ENCODE data around the gene DGKI.

Gene DGKI

GRCh38 chr7:137386966-137387365, 459.8 kb downstream of the DGKI start:
- Histone ChIP-seq H3K18ac (ENCODE audit: low read depth in 1 of 2, low read length in 2 of 2) (no peak overlapping the region), H3K14ac (ENCODE audit: low read length in 2 of 2) (no peak overlapping the region), H2BK15ac (ENCODE audit: low read depth, poor library complexity, severe bottlenecking) (no peak overlapping the region), H3K9me3 (ENCODE audit: control insufficient read depth, low read length) (no peaks in the 10 kb centered on the region), H3K36me3 (ENCODE audit: control insufficient read depth in 1 of 2, insufficient read depth in 2 of 2, low read depth in 1 of 2, low read length in 2 of 2) (peaks cover 0 to 8% of the 10 kb centered on the region in 2 experiments), H2AK5ac (ENCODE audit: low read length, severe bottlenecking) (no peak overlapping the region), H3K27ac (ENCODE audit: low read length, poor library complexity, severe bottlenecking) (no peak overlapping the region), H3K79me1 (replicated peaks; ENCODE audit: low read length, poor library complexity, severe bottlenecking) (no peaks in the 10 kb centered on the region), H3K4me1 (ENCODE audit: control insufficient read depth, insufficient read depth, low read depth, low read length) (no peaks in the 10 kb centered on the region), H2AFZ (ENCODE audit: low read depth, low read length) (no peak overlapping the region), H3K4me3 (ENCODE audit: insufficient read depth in 1 of 2, low read depth in 1 of 2, low read length in 2 of 2) (no peak overlapping the region), H3K9ac (ENCODE audit: low read length) (no peak overlapping the region), H3K4ac (ENCODE audit: low read depth in 1 of 2, low read length in 2 of 2) (no peak overlapping the region), H4K8ac (ENCODE audit: low read length) (no peak overlapping the region), H2BK120ac (ENCODE audit: low read depth, low read length) (no peak overlapping the region), H2BK5ac (ENCODE audit: low read depth, low read length, poor library complexity, severe bottlenecking) (no peak overlapping the region), H3K27me3 (ENCODE audit: control insufficient read depth in 1 of 2, insufficient read depth in 1 of 2, low read length in 2 of 2) (no peaks in the 10 kb centered on the region), H3K23ac (ENCODE audit: low read length in 2 of 2) (no peak overlapping the region), H2BK12ac (ENCODE audit: low read length in 2 of 2) (no peak overlapping the region), H3K4me2 (ENCODE audit: low read length, poor library complexity, severe bottlenecking) (no peak overlapping the region), H4K91ac (ENCODE audit: low read length) (no peak overlapping the region)
- WGBS = 50% methylated on average over 1 of the region's 1 CpG
- DNase-seq = no peak

GRCh38 chr7:137381045-137381444, 465.7 kb downstream of the DGKI start:
- no peak overlapping the region for H2BK120ac ChIP-seq (ENCODE audit: low read depth, low read length)
- H2AFZ ChIP-seq (ENCODE audit: low read depth, low read length) = no peak overlapping the region
- H3K23ac ChIP-seq (ENCODE audit: low read length in 2 of 2) = no peak overlapping the region
- DNase-seq = no peak
- H3K18ac ChIP-seq (ENCODE audit: low read depth in 1 of 2, low read length in 2 of 2) = no peak overlapping the region
- no peak overlapping the region for H3K9ac ChIP-seq (ENCODE audit: low read length)
- no peak overlapping the region for H2BK15ac ChIP-seq (ENCODE audit: low read depth, poor library complexity, severe bottlenecking)
- no CpG with 5 or more reads among the region's 1 CpG for WGBS
- no peak overlapping the region for H3K27ac ChIP-seq (ENCODE audit: low read length, poor library complexity, severe bottlenecking)
- no peaks in the 10 kb centered on the region for H3K36me3 ChIP-seq (ENCODE audit: control insufficient read depth in 1 of 2, insufficient read depth in 2 of 2, low read depth in 1 of 2, low read length in 2 of 2)
- no peak overlapping the region for H2BK5ac ChIP-seq (ENCODE audit: low read depth, low read length, poor library complexity, severe bottlenecking)
- peaks cover 14% of the 10 kb centered on the region for H3K9me3 ChIP-seq (ENCODE audit: control insufficient read depth, low read length)
- no peaks in the 10 kb centered on the region for H3K4me1 ChIP-seq (ENCODE audit: control insufficient read depth, insufficient read depth, low read depth, low read length)
- H3K14ac ChIP-seq (ENCODE audit: low read length in 2 of 2) = no peak overlapping the region
- no peaks in the 10 kb centered on the region for H3K27me3 ChIP-seq (ENCODE audit: control insufficient read depth in 1 of 2, insufficient read depth in 1 of 2, low read length in 2 of 2)
- no peaks in the 10 kb centered on the region for H3K79me1 ChIP-seq (replicated peaks; ENCODE audit: low read length, poor library complexity, severe bottlenecking)
- no peak overlapping the region for H2AK5ac ChIP-seq (ENCODE audit: low read length, severe bottlenecking)
- no peak overlapping the region for H4K91ac ChIP-seq (ENCODE audit: low read length)
- H3K4me3 ChIP-seq (ENCODE audit: insufficient read depth in 1 of 2, low read depth in 1 of 2, low read length in 2 of 2) = no peak overlapping the region
- H4K8ac ChIP-seq (ENCODE audit: low read length) = no peak overlapping the region
- no peak overlapping the region for H3K4ac ChIP-seq (ENCODE audit: low read depth in 1 of 2, low read length in 2 of 2)
- no peak overlapping the region for H3K4me2 ChIP-seq (ENCODE audit: low read length, poor library complexity, severe bottlenecking)
- H2BK12ac ChIP-seq (ENCODE audit: low read length in 2 of 2) = no peak overlapping the region

GRCh38 chr7:137373507-137373906, 473.3 kb downstream of the DGKI start:
- no peak overlapping the region for H2BK120ac ChIP-seq (ENCODE audit: low read depth, low read length)
- H3K4me3 ChIP-seq (ENCODE audit: insufficient read depth in 1 of 2, low read depth in 1 of 2, low read length in 2 of 2) = no peak overlapping the region
- no peak overlapping the region for H3K9ac ChIP-seq (ENCODE audit: low read length)
- H4K91ac ChIP-seq (ENCODE audit: low read length) = no peak overlapping the region
- no peak overlapping the region for H3K23ac ChIP-seq (ENCODE audit: low read length in 2 of 2)
- H2BK15ac ChIP-seq (ENCODE audit: low read depth, poor library complexity, severe bottlenecking) = no peak overlapping the region
- H4K8ac ChIP-seq (ENCODE audit: low read length) = no peak overlapping the region
- no peak overlapping the region for H3K18ac ChIP-seq (ENCODE audit: low read depth in 1 of 2, low read length in 2 of 2)
- H3K79me1 ChIP-seq (replicated peaks; ENCODE audit: low read length, poor library complexity, severe bottlenecking) = no peaks in the 10 kb centered on the region
- no peak for DNase-seq
- no peak overlapping the region for H2BK12ac ChIP-seq (ENCODE audit: low read length in 2 of 2)
- no peak overlapping the region for H3K27ac ChIP-seq (ENCODE audit: low read length, poor library complexity, severe bottlenecking)
- no peak overlapping the region for H3K14ac ChIP-seq (ENCODE audit: low read length in 2 of 2)
- H3K27me3 ChIP-seq (ENCODE audit: control insufficient read depth in 1 of 2, insufficient read depth in 1 of 2, low read length in 2 of 2) = no peaks in the 10 kb centered on the region
- no peak overlapping the region for H3K4me2 ChIP-seq (ENCODE audit: low read length, poor library complexity, severe bottlenecking)
- H3K36me3 ChIP-seq (ENCODE audit: control insufficient read depth in 1 of 2, insufficient read depth in 2 of 2, low read depth in 1 of 2, low read length in 2 of 2) = no peaks in the 10 kb centered on the region
- H3K4ac ChIP-seq (ENCODE audit: low read depth in 1 of 2, low read length in 2 of 2) = no peak overlapping the region
- 90% methylated on average over 2 of the region's 2 CpGs for WGBS
- H2BK5ac ChIP-seq (ENCODE audit: low read depth, low read length, poor library complexity, severe bottlenecking) = no peak overlapping the region
- H3K4me1 ChIP-seq (ENCODE audit: control insufficient read depth, insufficient read depth, low read depth, low read length) = no peaks in the 10 kb centered on the region
- H2AK5ac ChIP-seq (ENCODE audit: low read length, severe bottlenecking) = no peak overlapping the region
- H2AFZ ChIP-seq (ENCODE audit: low read depth, low read length) = no peak overlapping the region
- H3K9me3 ChIP-seq (ENCODE audit: control insufficient read depth, low read length) = peaks cover 13% of the 10 kb centered on the region

GRCh38 chr7:137371616-137372015, 475.2 kb downstream of the DGKI start:
- Histone ChIP-seq H3K9ac (ENCODE audit: low read length) (no peak overlapping the region), H4K8ac (ENCODE audit: low read length) (no peak overlapping the region), H3K27me3 (ENCODE audit: control insufficient read depth in 1 of 2, insufficient read depth in 1 of 2, low read length in 2 of 2) (no peaks in the 10 kb centered on the region), H3K36me3 (ENCODE audit: control insufficient read depth in 1 of 2, insufficient read depth in 2 of 2, low read depth in 1 of 2, low read length in 2 of 2) (no peaks in the 10 kb centered on the region), H3K9me3 (ENCODE audit: control insufficient read depth, low read length) (no peaks in the 10 kb centered on the region), H3K4me2 (ENCODE audit: low read length, poor library complexity, severe bottlenecking) (no peak overlapping the region), H2AK5ac (ENCODE audit: low read length, severe bottlenecking) (no peak overlapping the region), H3K4ac (ENCODE audit: low read depth in 1 of 2, low read length in 2 of 2) (no peak overlapping the region), H3K23ac (ENCODE audit: low read length in 2 of 2) (no peak overlapping the region), H2BK15ac (ENCODE audit: low read depth, poor library complexity, severe bottlenecking) (no peak overlapping the region), H3K27ac (ENCODE audit: low read length, poor library complexity, severe bottlenecking) (no peak overlapping the region), H2BK5ac (ENCODE audit: low read depth, low read length, poor library complexity, severe bottlenecking) (no peak overlapping the region), H3K18ac (ENCODE audit: low read depth in 1 of 2, low read length in 2 of 2) (no peak overlapping the region), H2BK120ac (ENCODE audit: low read depth, low read length) (no peak overlapping the region), H2BK12ac (ENCODE audit: low read length in 2 of 2) (no peak overlapping the region), H3K79me1 (replicated peaks; ENCODE audit: low read length, poor library complexity, severe bottlenecking) (no peaks in the 10 kb centered on the region), H3K14ac (ENCODE audit: low read length in 2 of 2) (no peak overlapping the region), H3K4me3 (ENCODE audit: insufficient read depth in 1 of 2, low read depth in 1 of 2, low read length in 2 of 2) (no peak overlapping the region), H4K91ac (ENCODE audit: low read length) (no peak overlapping the region), H2AFZ (ENCODE audit: low read depth, low read length) (no peak overlapping the region), H3K4me1 (ENCODE audit: control insufficient read depth, insufficient read depth, low read depth, low read length) (no peaks in the 10 kb centered on the region)
- DNase-seq = no peak
- 100% methylated on average over 2 of the region's 2 CpGs for WGBS
